B cell (primary cell): ENCODE measurements around the gene C19orf81.
"Not testable (repeated sequence)": the region's sequence is repeated elsewhere in the genome, so short reads cannot be mapped to it uniquely, and the experiment has no call there.

Experiments used
- CTCF ChIP-seq: fragments of 200-600 bp; IDR thresholded peaks from one replicate; pipeline ENCODE4 v1.8.0; 2022; ENCODE audit warnings: antibody characterized with exemption, mild to moderate bottlenecking
- EZH2 ChIP-seq: IDR thresholded peaks from 2 replicates; pipeline ENCODE4 v1.6.1; 2012; ENCODE audit warnings: borderline replicate concordance, low read depth, mild to moderate bottlenecking, moderate library complexity, low read length; ENCODE audit not compliant: insufficient read depth, poor library complexity, severe bottlenecking

- TF ChIP-seq CTCF, EZH2: not testable (repeated sequence)
Observed at GRCh38 chr19:50604264-50605073, 44.8 kb upstream of the C19orf81 start.
